Measurements from ENCODE around the gene SERHL2. TPM values are rescaled to one million over a fixed set of nuclear protein-coding genes. Genes with fewer than 3 reads are reported as not detected.

SERHL2 gene
- total RNA-seq, 1 donor from 2014 or later, result 4.4 TPM

DNA sequence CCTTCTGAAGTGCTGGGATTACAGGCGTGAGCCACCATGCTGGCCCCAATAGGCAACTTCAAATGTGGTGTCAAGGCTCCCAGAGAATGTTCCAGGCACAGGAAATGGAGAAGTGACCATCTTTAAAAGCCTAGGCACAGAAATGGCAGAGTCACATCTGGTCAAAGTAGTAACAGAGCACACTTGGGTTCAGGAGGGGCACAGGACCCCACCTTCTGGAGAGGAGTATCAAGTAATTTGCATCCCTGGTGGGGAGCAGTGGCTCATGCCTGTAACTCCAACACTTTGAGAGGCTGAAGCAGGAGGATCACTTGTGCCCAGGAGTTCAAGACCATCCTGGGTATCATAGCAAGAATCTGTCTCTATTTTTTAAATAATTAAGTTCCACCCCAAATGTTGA is 29.2 kb downstream of the SERHL2 start:
- no peaks in the 10 kb centered on the region for H3K9me3 ChIP-seq
- H3K36me3 ChIP-seq, result peaks cover 0 to 48% of the 10 kb centered on the region in 2 donors
- peaks cover 17% of the 10 kb centered on the region for H3K4me1 ChIP-seq
- no peaks in the 10 kb centered on the region for H3K27me3 ChIP-seq
- H3K27ac ChIP-seq, result no peak overlapping the region
- intact Hi-C loops (cut with DNase I), result no loop called here
- DNase-seq (ENCODE audit: extremely low spot score in 2 of 2), result no peak
- no peak for TF ChIP-seq POLR2AphosphoS5 (IDR thresholded peaks at IDR 0.05; ENCODE audit: insufficient read depth in 1 of 2, low read depth in 1 of 2)
- TF ChIP-seq, protein P1, sequence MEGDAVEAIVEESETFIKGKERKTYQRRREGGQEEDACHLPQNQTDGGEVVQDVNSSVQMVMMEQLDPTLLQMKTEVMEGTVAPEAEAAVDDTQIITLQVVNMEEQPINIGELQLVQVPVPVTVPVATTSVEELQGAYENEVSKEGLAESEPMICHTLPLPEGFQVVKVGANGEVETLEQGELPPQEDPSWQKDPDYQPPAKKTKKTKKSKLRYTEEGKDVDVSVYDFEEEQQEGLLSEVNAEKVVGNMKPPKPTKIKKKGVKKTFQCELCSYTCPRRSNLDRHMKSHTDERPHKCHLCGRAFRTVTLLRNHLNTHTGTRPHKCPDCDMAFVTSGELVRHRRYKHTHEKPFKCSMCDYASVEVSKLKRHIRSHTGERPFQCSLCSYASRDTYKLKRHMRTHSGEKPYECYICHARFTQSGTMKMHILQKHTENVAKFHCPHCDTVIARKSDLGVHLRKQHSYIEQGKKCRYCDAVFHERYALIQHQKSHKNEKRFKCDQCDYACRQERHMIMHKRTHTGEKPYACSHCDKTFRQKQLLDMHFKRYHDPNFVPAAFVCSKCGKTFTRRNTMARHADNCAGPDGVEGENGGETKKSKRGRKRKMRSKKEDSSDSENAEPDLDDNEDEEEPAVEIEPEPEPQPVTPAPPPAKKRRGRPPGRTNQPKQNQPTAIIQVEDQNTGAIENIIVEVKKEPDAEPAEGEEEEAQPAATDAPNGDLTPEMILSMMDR (IDR thresholded peaks at IDR 0.05), result no peak
- TF ChIP-seq POLR2A (IDR thresholded peaks at IDR 0.05), result no peak
- no peak overlapping the region for H3K4me3 ChIP-seq

DNA sequence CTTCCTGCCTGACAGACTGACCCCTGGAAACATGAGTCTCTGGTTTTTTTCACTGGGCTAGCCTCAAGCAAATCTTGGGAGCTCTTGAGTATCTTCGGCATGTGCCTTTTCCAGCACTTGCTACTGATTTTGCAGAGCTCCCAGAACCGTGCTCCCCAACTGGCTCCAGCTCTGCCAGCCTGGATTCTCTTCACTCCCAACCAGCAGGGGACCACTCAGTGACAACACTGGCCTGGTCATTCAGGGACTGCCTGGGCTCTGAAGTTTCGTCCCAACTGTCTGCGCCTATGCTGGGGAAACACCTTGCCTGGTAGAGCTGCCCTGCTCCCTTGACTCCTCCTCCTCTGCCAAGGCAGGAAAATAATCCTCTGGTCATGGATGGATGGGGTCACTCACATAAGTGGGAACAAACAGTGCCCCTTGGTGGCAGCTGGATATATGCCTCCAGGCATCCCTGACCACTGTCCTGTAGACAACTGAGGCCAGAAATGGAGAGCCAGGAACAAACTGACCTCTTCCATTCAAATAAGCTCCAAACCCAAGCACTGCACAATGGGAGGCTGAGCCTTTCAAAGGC is 30.7 kb downstream of the SERHL2 start:
- TF ChIP-seq, protein P1 (IDR thresholded peaks at IDR 0.05), result no peak
- TF ChIP-seq POLR2AphosphoS5 (IDR thresholded peaks at IDR 0.05; ENCODE audit: insufficient read depth in 1 of 2, low read depth in 1 of 2), result no peak
- no peak for TF ChIP-seq POLR2A (IDR thresholded peaks at IDR 0.05)
- DNase-seq (ENCODE audit: extremely low spot score in 2 of 2), result no peak
- no peak overlapping the region for H3K27ac ChIP-seq
- no peak overlapping the region for H3K4me3 ChIP-seq
- no peaks in the 10 kb centered on the region for H3K27me3 ChIP-seq
- intact Hi-C loops (cut with DNase I), result no loop called here
- peaks cover 0 to 46% of the 10 kb centered on the region in 2 donors for H3K36me3 ChIP-seq
- no peaks in the 10 kb centered on the region for H3K9me3 ChIP-seq
- peaks cover 17% of the 10 kb centered on the region for H3K4me1 ChIP-seq

DNA sequence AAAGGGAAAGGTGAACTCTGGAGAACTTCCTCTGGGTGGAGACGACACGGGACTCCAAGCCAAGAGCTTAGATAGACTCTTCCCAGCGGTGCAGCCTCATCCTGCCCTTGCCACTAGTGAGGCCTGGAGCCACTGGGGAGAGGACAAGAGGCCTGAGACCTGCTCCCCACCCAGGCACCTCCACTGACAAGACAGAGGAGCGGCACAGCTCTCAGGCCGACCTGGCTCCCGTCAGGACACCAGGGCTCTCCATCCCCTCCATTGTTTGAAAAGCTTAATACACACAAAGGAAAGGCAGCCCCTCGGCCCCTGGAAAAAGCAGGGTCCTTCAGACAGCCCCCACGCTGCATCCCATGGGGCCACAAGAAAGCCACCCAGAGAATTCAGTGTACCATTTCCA is 31.3 kb downstream of the SERHL2 start:
- H3K27ac ChIP-seq, result no peak overlapping the region
- DNase-seq (ENCODE audit: extremely low spot score in 2 of 2), result no peak
- H3K9me3 ChIP-seq, result no peaks in the 10 kb centered on the region
- H3K27me3 ChIP-seq, result no peaks in the 10 kb centered on the region
- H3K36me3 ChIP-seq, result peaks cover 0 to 50% of the 10 kb centered on the region in 2 donors
- H3K4me1 ChIP-seq, result peaks cover 17% of the 10 kb centered on the region
- TF ChIP-seq POLR2AphosphoS5 (IDR thresholded peaks at IDR 0.05; ENCODE audit: insufficient read depth in 1 of 2, low read depth in 1 of 2), result no peak
- TF ChIP-seq, protein P1 (IDR thresholded peaks at IDR 0.05), result no peak
- TF ChIP-seq POLR2A (IDR thresholded peaks at IDR 0.05), result no peak
- intact Hi-C loops (cut with DNase I), result no loop called here
- H3K4me3 ChIP-seq, result no peak overlapping the region

DNA sequence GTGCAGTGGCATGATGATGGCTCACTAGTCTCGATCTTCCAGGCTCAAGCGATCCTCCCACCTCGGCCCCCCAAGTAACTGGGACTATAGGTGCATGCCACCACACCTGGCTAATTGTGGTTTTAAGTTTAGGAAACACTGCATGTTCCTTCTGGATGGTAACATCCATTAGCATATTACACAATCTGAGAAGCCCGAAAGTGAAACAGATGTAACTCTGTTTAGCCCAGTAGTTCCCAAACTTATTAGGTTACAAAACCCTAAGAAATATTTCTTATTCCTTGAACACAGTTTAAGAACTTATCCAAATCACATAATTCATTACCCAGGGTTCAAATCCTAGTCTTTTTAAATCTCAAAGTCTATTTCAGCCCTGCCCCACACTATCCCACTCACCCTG is 32.6 kb downstream of the SERHL2 start:
- TF ChIP-seq, protein P1 (IDR thresholded peaks at IDR 0.05), result no peak
- TF ChIP-seq POLR2AphosphoS5 (IDR thresholded peaks at IDR 0.05; ENCODE audit: insufficient read depth in 1 of 2, low read depth in 1 of 2) (no peak), POLR2A (IDR thresholded peaks at IDR 0.05) (no peak)
- H3K4me1 ChIP-seq, result peaks cover 12% of the 10 kb centered on the region
- H3K27me3 ChIP-seq, result no peaks in the 10 kb centered on the region
- peaks cover 0 to 62% of the 10 kb centered on the region in 2 donors for H3K36me3 ChIP-seq
- intact Hi-C loops (cut with DNase I), result no loop called here
- no peak for DNase-seq (ENCODE audit: extremely low spot score in 2 of 2)
- H3K27ac ChIP-seq, result no peak overlapping the region
- H3K9me3 ChIP-seq, result no peaks in the 10 kb centered on the region
- H3K4me3 ChIP-seq, result no peak overlapping the region

DNA sequence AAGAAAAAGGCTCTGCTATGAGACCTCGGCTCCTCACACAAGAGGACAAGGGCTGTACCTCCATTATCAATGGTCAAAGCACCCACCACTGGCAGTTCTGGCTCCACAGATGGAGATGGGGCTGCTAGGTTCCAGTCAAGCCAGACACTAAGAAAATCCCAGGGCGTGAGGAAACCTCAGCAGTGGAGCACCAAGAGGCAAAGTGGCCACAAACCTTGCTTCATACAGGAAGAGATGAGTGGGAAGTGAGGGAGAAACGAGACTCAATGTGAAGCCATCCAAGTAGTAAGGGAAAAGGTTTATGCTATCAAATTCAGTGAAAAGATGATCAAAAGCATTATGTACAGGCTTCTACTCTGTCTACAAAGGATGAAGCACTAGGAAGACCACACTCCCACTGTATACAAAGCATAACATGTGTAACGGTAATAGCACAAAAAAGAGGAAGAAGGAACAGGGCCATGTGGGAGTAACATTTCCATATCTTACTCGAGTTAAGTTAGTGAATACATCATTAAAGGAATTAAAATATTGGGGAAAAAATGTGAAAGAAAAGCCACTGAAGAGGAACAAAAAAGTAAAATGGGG is 33.9 kb downstream of the SERHL2 start:
- no peaks in the 10 kb centered on the region for H3K9me3 ChIP-seq
- intact Hi-C loops (cut with DNase I), result no loop called here
- H3K27me3 ChIP-seq, result no peaks in the 10 kb centered on the region
- H3K27ac ChIP-seq, result no peak overlapping the region
- TF ChIP-seq POLR2AphosphoS5 (IDR thresholded peaks at IDR 0.05; ENCODE audit: insufficient read depth in 1 of 2, low read depth in 1 of 2) (no peak), POLR2A (IDR thresholded peaks at IDR 0.05) (no peak)
- TF ChIP-seq, protein P1 (IDR thresholded peaks at IDR 0.05), result no peak
- H3K4me3 ChIP-seq, result no peak overlapping the region
- no peaks in the 10 kb centered on the region for H3K4me1 ChIP-seq
- DNase-seq (ENCODE audit: extremely low spot score in 2 of 2), result no peak
- H3K36me3 ChIP-seq, result peaks cover 0 to 72% of the 10 kb centered on the region in 2 donors

Data from vagina (tissue), 2 donors.